Natural killer cell (primary cell): ENCODE results near the gene ETV6. TPM values are rescaled to one million over a fixed set of nuclear protein-coding genes. Genes with fewer than 3 reads are reported as not detected.

ENCODE experiments used
- ATAC-seq, 3 donors: fragments of 150-1000 bp in 2 of 3; fragments of 200-7000 bp in 1 of 3; cut with Tn5 transposase; 1 replicate in 1 of 3; 2 replicates in 2 of 3; pipeline ENCODE4 v1.10.0; 2021; ENCODE audit warnings: mild to moderate bottlenecking in 2 of 3, moderate library complexity in 2 of 3
- DNase-seq, 2 donors: peaks; one replicate each; pipeline versions ENCODE4 v3.0.0 to v3.0.0-alpha.2; 2013 to 2021; ENCODE audit warnings: mixed read lengths in 1 of 2
- H3K27ac ChIP-seq: one replicate; pipeline ENCODE4 v1.5.1; 2013; ENCODE audit warnings: mild to moderate bottlenecking, low read length
- H3K27me3 ChIP-seq: one replicate; pipeline ENCODE4 v1.6.1; 2013; ENCODE audit warnings: low read length; ENCODE audit not compliant: control insufficient read depth, insufficient read depth
- H3K36me3 ChIP-seq: one replicate; pipeline ENCODE4 v1.6.1; 2013; ENCODE audit warnings: low read length; ENCODE audit not compliant: control insufficient read depth, insufficient read depth
- H3K4me1 ChIP-seq: one replicate; pipeline ENCODE4 v1.6.1; 2013; ENCODE audit warnings: low read length; ENCODE audit not compliant: control insufficient read depth, insufficient read depth
- H3K4me3 ChIP-seq: one replicate; pipeline ENCODE4 v1.5.1; 2013; ENCODE audit warnings: low read length
- H3K9me3 ChIP-seq: one replicate; pipeline ENCODE4 v1.6.1; 2013; ENCODE audit warnings: low read length; ENCODE audit not compliant: control insufficient read depth, insufficient read depth
- H3K27ac Mint-ChIP-seq, 2 donors: one replicate each; pipeline ENCODE4 v1.8.0; 2022; ENCODE audit warnings: mild to moderate bottlenecking in 2 of 2, mixed read lengths in 2 of 2, moderate library complexity in 1 of 2
- H3K27me3 Mint-ChIP-seq, 2 donors: one replicate each; pipeline ENCODE4 v1.8.0; 2022; ENCODE audit warnings: low read depth in 2 of 2, mixed read lengths in 2 of 2
- H3K36me3 Mint-ChIP-seq: one replicate; pipeline ENCODE4 v1.8.0; 2022; ENCODE audit warnings: mixed read lengths
- H3K4me1 Mint-ChIP-seq, 2 donors: one replicate each; pipeline ENCODE4 v1.8.0; 2022; ENCODE audit warnings: mixed read lengths in 2 of 2
- H3K4me3 Mint-ChIP-seq: one replicate; pipeline ENCODE4 v1.8.0; 2022; ENCODE audit warnings: mild to moderate bottlenecking, moderate library complexity, mixed read lengths
- H3K9me3 Mint-ChIP-seq, 2 donors: one replicate each; pipeline ENCODE4 v1.8.0; 2022; ENCODE audit warnings: mixed read lengths in 2 of 2
- CTCF ChIP-seq: fragments of 200-600 bp; IDR thresholded peaks from one replicate; pipeline ENCODE4 v1.8.0; 2022; ENCODE audit warnings: antibody characterized with exemption
- WGBS: methylation state at CpG from one replicate; pipeline ENCODE4 v1.1.7; 2013; ENCODE audit warnings: missing lambda C conversion rate; ENCODE audit not compliant: insufficient coverage; 5-methylcytosine and 5-hydroxymethylcytosine counted together
- intact Hi-C: fragments of 100-400 bp; cut with micrococcal nuclease; formaldehyde crosslinking; loops from one replicate; pipeline ENCODE4 v1.14.2; 2022
- total RNA-seq, 4 donors: library from RNA; stranded (reverse); fragments of 120-200 nt in 1 of 4; gene quantifications; one replicate each; pipeline versions ENCODE4 v1.2.3 to v1.2.4, GENCODE V29; 2013 to 2022

Gene ETV6
- total RNA-seq, 3 donors from 2014 or later (not counting 1 experiment from before 2014, with no cell fraction given): 38.9 to 49.5 (median 40.6) TPM

- H3K27ac ChIP-seq: no peak overlapping the region
- intact Hi-C loops: no loop called here
- no peaks in the 10 kb centered on the region for H3K27me3 Mint-ChIP-seq
- peaks cover 10 to 11% of the 10 kb centered on the region in 2 donors for H3K4me1 Mint-ChIP-seq
- ATAC-seq (no peak), DNase-seq (no peak)
- no peak overlapping the region for H3K27ac Mint-ChIP-seq
- no peaks in the 10 kb centered on the region for H3K36me3 ChIP-seq
- TF ChIP-seq CTCF: no peak
- H3K4me3 Mint-ChIP-seq: no peak overlapping the region
- no peaks in the 10 kb centered on the region for H3K27me3 ChIP-seq
- H3K36me3 Mint-ChIP-seq: no peaks in the 10 kb centered on the region
- 98% methylated on average over 9 of the region's 9 CpGs for WGBS
- no peaks in the 10 kb centered on the region for H3K9me3 ChIP-seq
- H3K9me3 Mint-ChIP-seq: no peaks in the 10 kb centered on the region
- H3K4me1 ChIP-seq: peaks cover 15% of the 10 kb centered on the region
- no peak overlapping the region for H3K4me3 ChIP-seq
Measured at GRCh38 chr12:11823593-11823992, 174.1 kb downstream of the ETV6 start.

- no peaks in the 10 kb centered on the region for H3K36me3 ChIP-seq
- H3K27me3 ChIP-seq: no peaks in the 10 kb centered on the region
- H3K9me3 Mint-ChIP-seq: no peaks in the 10 kb centered on the region
- no peak overlapping the region for H3K4me3 Mint-ChIP-seq
- H3K27ac Mint-ChIP-seq: no peak overlapping the region
- H3K27me3 Mint-ChIP-seq: no peaks in the 10 kb centered on the region
- no peak overlapping the region for H3K4me3 ChIP-seq
- intact Hi-C loops: no loop called here
- no peaks in the 10 kb centered on the region for H3K36me3 Mint-ChIP-seq
- ATAC-seq (no peak), DNase-seq (no peak)
- H3K27ac ChIP-seq: no peak overlapping the region
- H3K9me3 ChIP-seq: no peaks in the 10 kb centered on the region
- TF ChIP-seq CTCF: no peak
- H3K4me1 Mint-ChIP-seq: peaks cover 10 to 11% of the 10 kb centered on the region in 2 donors
- peaks cover 15% of the 10 kb centered on the region for H3K4me1 ChIP-seq
- WGBS: 92% methylated on average over 7 of the region's 7 CpGs
Measured at GRCh38 chr12:11824069-11824468, 174.6 kb downstream of the ETV6 start.

GRCh38 chr12:11824736-11825135, 175.3 kb downstream of the ETV6 start:
- Mint-ChIP-seq H3K9me3 (no peaks in the 10 kb centered on the region), H3K4me1 (peaks cover 10 to 11% of the 10 kb centered on the region in 2 donors), H3K36me3 (no peaks in the 10 kb centered on the region), H3K27me3 (no peaks in the 10 kb centered on the region), H3K4me3 (no peak overlapping the region), H3K27ac (no peak overlapping the region)
- no peaks in the 10 kb centered on the region for H3K27me3 ChIP-seq
- no peaks in the 10 kb centered on the region for H3K36me3 ChIP-seq
- intact Hi-C loops: no loop called here
- H3K9me3 ChIP-seq: no peaks in the 10 kb centered on the region
- no peak overlapping the region for H3K4me3 ChIP-seq
- H3K27ac ChIP-seq: no peak overlapping the region
- 100% methylated on average over 3 of the region's 3 CpGs for WGBS
- ATAC-seq: no peak
- no peak for TF ChIP-seq CTCF
- DNase-seq: no peak
- H3K4me1 ChIP-seq: peaks cover 15% of the 10 kb centered on the region

GRCh38 chr12:11825278-11825677, 175.8 kb downstream of the ETV6 start:
- WGBS: 70% methylated on average over 7 of the region's 7 CpGs
- Mint-ChIP-seq H3K27ac (no peak overlapping the region), H3K4me3 (no peak overlapping the region), H3K27me3 (no peaks in the 10 kb centered on the region), H3K36me3 (no peaks in the 10 kb centered on the region), H3K4me1 (peaks cover 10 to 11% of the 10 kb centered on the region in 2 donors), H3K9me3 (no peaks in the 10 kb centered on the region)
- TF ChIP-seq CTCF: no peak
- intact Hi-C loops: no loop called here
- H3K4me3 ChIP-seq: no peak overlapping the region
- H3K9me3 ChIP-seq: no peaks in the 10 kb centered on the region
- ATAC-seq (no peak), DNase-seq (no peak)
- H3K27ac ChIP-seq: no peak overlapping the region
- H3K4me1 ChIP-seq: peaks cover 15% of the 10 kb centered on the region
- H3K27me3 ChIP-seq: no peaks in the 10 kb centered on the region
- H3K36me3 ChIP-seq: no peaks in the 10 kb centered on the region
